SK-N-SH treated with all-trans-retinoic acid at 6 μM for 48 hours (cell line): ENCODE results near the gene BEST1.

Source experiments
- ATAC-seq: fragments of 200-7000 bp; cut with Tn5 transposase; 3 replicates; pipeline ENCODE4 v1.9.1; 2020; ENCODE audit warnings: mild to moderate bottlenecking, moderate library complexity
- ARNTL ChIP-seq: fragments of 450-650 bp; formaldehyde crosslinking; IDR thresholded peaks from 2 replicates; pipeline ENCODE4 v1.5.0; 2020; ENCODE audit warnings: low read depth, mild to moderate bottlenecking, moderate library complexity, borderline replicate concordance
- CSDC2 ChIP-seq: fragments of 250-450 bp; sonication (Bioruptor Pico); IDR thresholded peaks from 2 replicates; pipeline ENCODE4 v1.5.0; 2020; ENCODE audit warnings: mild to moderate bottlenecking, moderate library complexity
- ESRRG ChIP-seq: fragments of 250-450 bp; sonication (Bioruptor Pico); IDR thresholded peaks from 2 replicates; pipeline ENCODE4 v1.6.1; 2021; ENCODE audit warnings: mild to moderate bottlenecking
- ISL1 ChIP-seq: fragments of 250-450 bp; sonication (Bioruptor Pico); IDR thresholded peaks from 2 replicates; pipeline ENCODE4 v2.1.2; 2022; ENCODE audit warnings: mild to moderate bottlenecking, moderate library complexity
- OSR1 ChIP-seq: fragments of 250-450 bp; sonication (Bioruptor Pico); IDR thresholded peaks from 2 replicates; pipeline ENCODE4 v1.8.0; 2022; ENCODE audit warnings: moderate library complexity, mild to moderate bottlenecking, inconsistent platforms
- PPARA ChIP-seq: fragments of 250-450 bp; sonication (Bioruptor Pico); IDR thresholded peaks from 2 replicates; pipeline ENCODE4 v1.5.0; 2020; ENCODE audit warnings: mild to moderate bottlenecking, borderline replicate concordance
- RARB ChIP-seq: fragments of 250-450 bp; sonication (Bioruptor Pico); IDR thresholded peaks from 2 replicates; pipeline ENCODE4 v1.8.0; 2021; ENCODE audit warnings: mild to moderate bottlenecking, moderate library complexity
- SNAI2 ChIP-seq: fragments of 250-450 bp; sonication (Bioruptor Pico); IDR thresholded peaks from 2 replicates; pipeline ENCODE4 v1.5.0; 2020; ENCODE audit warnings: mild to moderate bottlenecking, moderate library complexity
- TCF4 ChIP-seq: fragments of 250-450 bp; sonication (Bioruptor Pico); IDR thresholded peaks from 2 replicates; pipeline ENCODE4 v1.8.0; 2021; ENCODE audit warnings: mild to moderate bottlenecking, moderate library complexity, borderline replicate concordance
- ZC3H10 ChIP-seq: fragments of 250-450 bp; sonication (Bioruptor Pico); IDR thresholded peaks from 2 replicates; pipeline ENCODE4 v1.5.1; 2021; ENCODE audit warnings: mild to moderate bottlenecking, moderate library complexity
- ZFP30 ChIP-seq: fragments of 450-650 bp; formaldehyde crosslinking; IDR thresholded peaks from 2 replicates; pipeline ENCODE4 v1.5.0; 2022; ENCODE audit warnings: mild to moderate bottlenecking, moderate library complexity
- ZNF565 ChIP-seq: fragments of 450-650 bp; formaldehyde crosslinking; conservative IDR thresholded peaks from 2 replicates; pipeline ENCODE4 v1.5.0; 2020; ENCODE audit warnings: low read depth, mild to moderate bottlenecking, moderate library complexity
- ZNF70 ChIP-seq: fragments of 450-650 bp; formaldehyde crosslinking; IDR thresholded peaks from 2 replicates; pipeline ENCODE4 v1.5.0; 2020; ENCODE audit warnings: mild to moderate bottlenecking, moderate library complexity
- ZNF8 ChIP-seq: fragments of 450-650 bp; formaldehyde crosslinking; IDR thresholded peaks from 2 replicates; pipeline ENCODE4 v1.5.0; 2020; ENCODE audit warnings: mild to moderate bottlenecking, moderate library complexity
- TF ChIP-seq, protein P1 (sequence below): fragments of 250-450 bp; sonication (Bioruptor Pico); IDR thresholded peaks from 2 replicates; pipeline ENCODE4 v1.8.0; 2021; ENCODE audit warnings: low read depth, mild to moderate bottlenecking, moderate library complexity, borderline replicate concordance
- TF ChIP-seq, protein P2 (sequence below): fragments of 250-450 bp; sonication (Bioruptor Pico); IDR thresholded peaks from 2 replicates; pipeline ENCODE4 v1.8.0; 2020; ENCODE audit warnings: mild to moderate bottlenecking, moderate library complexity, borderline replicate concordance
- TF ChIP-seq, protein P3 (sequence below): fragments of 250-450 bp; sonication (Bioruptor Pico); IDR thresholded peaks from 2 replicates; pipeline ENCODE4 v1.5.1; 2020; ENCODE audit warnings: low read depth, mild to moderate bottlenecking, moderate library complexity
- TF ChIP-seq, protein P4 (sequence below): fragments of 250-450 bp; sonication (Bioruptor Pico); IDR thresholded peaks from 2 replicates; pipeline ENCODE4 v1.5.1; 2021; ENCODE audit warnings: mild to moderate bottlenecking, moderate library complexity
- TF ChIP-seq, protein P5 (sequence below): fragments of 250-450 bp; sonication (Bioruptor Pico); IDR thresholded peaks from 2 replicates; pipeline ENCODE4 v1.5.0; 2020; ENCODE audit warnings: mild to moderate bottlenecking, moderate library complexity

The BEST1 gene

DNA sequence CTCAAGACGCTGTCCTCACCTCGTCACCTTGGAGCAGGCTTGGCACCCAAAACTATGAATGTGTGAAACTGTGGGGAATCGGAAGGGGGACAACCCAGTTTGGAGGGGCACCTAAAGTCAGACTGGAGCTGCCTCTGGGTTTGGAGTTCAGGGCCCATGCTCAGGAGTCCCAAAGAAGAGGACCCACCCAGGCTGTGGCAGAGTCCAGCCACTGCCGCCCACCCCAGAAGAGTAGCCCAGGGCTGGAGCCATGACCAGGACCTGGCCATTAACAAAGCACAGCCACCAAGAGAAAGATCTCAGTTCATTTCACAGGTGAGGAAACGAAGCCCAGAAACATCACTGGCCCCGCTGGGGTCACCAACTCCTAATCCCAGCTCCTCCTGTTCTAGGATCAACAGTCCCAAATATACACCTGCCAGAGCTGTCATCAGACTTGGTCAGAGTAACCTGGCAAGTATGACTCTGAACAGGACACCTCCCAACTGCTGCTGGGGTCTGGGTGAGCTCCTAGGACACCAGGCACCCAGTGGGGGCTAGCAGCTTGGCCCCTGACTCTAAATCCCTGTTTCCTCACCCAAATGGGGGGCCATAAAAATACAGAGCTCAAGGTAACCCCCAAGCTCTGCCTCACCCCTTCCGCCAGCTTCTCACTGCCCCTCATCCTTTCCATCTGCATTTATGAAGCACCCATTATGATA is 35.5 kb upstream of the BEST1 start:
- no peak for ATAC-seq
- no peak for TF ChIP-seq OSR1
- TF ChIP-seq, protein P1, sequence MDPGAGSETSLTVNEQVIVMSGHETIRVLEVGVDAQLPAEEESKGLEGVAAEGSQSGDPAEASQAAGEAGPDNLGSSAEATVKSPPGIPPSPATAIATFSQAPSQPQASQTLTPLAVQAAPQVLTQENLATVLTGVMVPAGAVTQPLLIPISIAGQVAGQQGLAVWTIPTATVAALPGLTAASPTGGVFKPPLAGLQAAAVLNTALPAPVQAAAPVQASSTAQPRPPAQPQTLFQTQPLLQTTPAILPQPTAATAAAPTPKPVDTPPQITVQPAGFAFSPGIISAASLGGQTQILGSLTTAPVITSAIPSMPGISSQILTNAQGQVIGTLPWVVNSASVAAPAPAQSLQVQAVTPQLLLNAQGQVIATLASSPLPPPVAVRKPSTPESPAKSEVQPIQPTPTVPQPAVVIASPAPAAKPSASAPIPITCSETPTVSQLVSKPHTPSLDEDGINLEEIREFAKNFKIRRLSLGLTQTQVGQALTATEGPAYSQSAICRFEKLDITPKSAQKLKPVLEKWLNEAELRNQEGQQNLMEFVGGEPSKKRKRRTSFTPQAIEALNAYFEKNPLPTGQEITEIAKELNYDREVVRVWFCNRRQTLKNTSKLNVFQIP (CRISPR knock-in tag) = no peak
- TF ChIP-seq, protein P2, sequence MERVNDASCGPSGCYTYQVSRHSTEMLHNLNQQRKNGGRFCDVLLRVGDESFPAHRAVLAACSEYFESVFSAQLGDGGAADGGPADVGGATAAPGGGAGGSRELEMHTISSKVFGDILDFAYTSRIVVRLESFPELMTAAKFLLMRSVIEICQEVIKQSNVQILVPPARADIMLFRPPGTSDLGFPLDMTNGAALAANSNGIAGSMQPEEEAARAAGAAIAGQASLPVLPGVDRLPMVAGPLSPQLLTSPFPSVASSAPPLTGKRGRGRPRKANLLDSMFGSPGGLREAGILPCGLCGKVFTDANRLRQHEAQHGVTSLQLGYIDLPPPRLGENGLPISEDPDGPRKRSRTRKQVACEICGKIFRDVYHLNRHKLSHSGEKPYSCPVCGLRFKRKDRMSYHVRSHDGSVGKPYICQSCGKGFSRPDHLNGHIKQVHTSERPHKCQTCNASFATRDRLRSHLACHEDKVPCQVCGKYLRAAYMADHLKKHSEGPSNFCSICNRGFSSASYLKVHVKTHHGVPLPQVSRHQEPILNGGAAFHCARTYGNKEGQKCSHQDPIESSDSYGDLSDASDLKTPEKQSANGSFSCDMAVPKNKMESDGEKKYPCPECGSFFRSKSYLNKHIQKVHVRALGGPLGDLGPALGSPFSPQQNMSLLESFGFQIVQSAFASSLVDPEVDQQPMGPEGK = no peak

DNA sequence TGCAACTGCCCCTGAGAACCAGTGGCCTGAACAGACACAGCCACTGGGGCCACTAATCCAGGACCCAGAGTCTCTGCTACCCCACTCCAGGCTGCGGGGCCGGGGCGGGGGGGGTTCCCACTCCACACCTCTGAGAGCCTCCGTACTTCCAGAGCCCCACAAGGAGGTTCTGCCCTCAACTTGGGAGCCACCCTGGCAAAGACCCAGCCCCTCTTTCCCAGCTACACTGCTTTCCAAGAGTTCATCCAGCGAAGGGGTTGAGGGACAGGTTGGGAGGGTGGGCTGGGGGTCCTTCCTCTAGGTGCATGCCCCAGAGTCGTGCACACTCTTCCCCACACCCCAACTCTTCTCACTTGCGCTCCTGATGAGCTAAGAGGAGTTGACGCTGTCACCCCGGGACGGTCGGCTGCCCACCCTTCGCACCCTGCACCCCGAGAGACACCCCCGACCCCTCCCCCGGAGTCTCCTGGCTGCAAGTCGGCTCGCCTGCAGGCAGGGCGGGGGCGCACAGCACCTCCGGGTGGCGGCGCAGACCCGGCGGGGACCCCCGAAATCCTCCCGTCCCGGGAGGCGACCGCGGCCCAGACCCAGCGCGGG is 33.3 kb upstream of the BEST1 start:
- ATAC-seq = peak; percentile 18
- TF ChIP-seq ZNF70 (CRISPR knock-in tag) = no peak
- no peak for TF ChIP-seq ESRRG (CRISPR knock-in tag)
- TF ChIP-seq ZFP30 (CRISPR knock-in tag) = no peak
- no peak for TF ChIP-seq ISL1 (CRISPR knock-in tag)
- no peak for TF ChIP-seq ARNTL (CRISPR knock-in tag)
- TF ChIP-seq, protein P2 = no peak

DNA sequence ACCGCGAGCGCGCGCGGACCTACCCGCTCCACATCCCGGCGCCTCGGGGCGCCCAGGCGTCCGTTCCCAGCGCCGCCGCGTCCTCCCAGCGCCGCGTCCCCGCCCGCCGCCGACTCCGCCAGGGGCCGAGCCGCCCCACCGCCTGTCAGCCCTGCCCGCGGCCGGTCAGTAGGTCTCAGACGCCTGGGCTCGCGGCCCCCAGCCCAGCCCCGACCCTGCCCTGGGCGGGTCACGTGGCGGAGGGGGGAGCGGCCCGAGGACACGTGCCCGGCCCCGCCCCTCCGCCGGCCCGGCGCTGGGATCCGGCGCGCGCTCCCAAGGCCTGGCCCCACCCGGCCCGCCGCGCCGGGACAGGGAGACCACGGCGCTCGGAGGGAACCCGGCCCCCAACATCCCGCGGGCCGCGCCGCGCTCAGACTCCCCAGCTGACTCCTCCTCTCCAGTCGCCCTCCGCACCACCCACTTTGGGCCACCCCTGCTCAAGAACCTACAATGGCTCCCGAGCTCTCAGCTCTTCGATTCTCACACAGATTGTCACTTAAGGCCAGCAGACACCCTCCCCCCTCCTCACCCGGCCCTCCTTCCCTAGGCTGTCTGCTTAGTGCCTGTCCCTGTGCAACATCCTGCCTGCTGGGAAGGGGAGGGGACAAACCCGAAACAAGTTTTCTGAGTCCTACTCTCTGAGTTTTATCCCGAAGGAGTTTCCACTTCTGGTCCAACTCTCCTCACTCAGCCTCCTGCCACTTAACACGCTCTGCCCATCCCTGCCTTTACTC is 32.6 kb upstream of the BEST1 start, which contains the start of gene RAB3IL1:
Gene RAB3IL1, minus strand, starts transcription at position 233 of the 776 bp plus-strand sequence. Its CDS starts 199 bp downstream, at position 34.
- ATAC-seq = peak; percentile 72
- peak; percentile 93; the same call in 1 of the 2 replicates for TF ChIP-seq ARNTL (CRISPR knock-in tag)
- TF ChIP-seq SNAI2 = no peak

DNA sequence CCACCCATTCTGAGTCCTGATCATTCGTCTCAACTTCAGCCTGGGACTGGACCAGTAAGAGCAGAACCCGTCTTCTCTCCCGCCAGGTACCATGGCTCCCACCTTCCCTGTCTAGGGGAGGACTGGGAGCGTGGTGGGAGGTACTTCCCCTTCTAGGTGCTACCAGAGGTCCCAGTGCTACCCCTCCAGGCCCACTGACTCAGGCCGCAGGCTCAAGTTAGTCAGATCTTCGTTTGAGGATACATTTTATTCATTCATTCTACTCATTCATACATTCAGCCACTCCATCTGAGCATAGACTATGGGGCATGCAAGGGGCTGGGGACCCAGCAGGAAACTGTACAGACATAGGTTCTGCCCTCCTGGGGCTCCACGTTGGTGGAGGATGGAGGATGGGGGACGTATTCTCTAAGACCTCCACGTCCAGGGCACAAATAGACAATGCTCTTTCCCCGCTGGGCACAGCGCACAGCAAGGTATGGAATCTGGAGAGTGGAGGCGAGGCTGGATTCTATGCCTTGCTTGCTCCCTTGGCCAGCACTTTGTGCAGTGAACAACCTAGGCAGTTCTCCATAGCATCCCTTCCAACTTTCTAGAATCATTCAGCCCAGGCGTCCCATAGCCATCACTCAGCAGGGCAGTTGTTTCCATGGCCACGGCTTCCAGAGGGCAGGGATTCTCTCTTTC is 31.8 kb upstream of the BEST1 start:
- no peak for TF ChIP-seq ZNF565 (CRISPR knock-in tag)
- no peak for TF ChIP-seq SNAI2
- no peak for TF ChIP-seq ISL1 (CRISPR knock-in tag)
- TF ChIP-seq, protein P3, sequence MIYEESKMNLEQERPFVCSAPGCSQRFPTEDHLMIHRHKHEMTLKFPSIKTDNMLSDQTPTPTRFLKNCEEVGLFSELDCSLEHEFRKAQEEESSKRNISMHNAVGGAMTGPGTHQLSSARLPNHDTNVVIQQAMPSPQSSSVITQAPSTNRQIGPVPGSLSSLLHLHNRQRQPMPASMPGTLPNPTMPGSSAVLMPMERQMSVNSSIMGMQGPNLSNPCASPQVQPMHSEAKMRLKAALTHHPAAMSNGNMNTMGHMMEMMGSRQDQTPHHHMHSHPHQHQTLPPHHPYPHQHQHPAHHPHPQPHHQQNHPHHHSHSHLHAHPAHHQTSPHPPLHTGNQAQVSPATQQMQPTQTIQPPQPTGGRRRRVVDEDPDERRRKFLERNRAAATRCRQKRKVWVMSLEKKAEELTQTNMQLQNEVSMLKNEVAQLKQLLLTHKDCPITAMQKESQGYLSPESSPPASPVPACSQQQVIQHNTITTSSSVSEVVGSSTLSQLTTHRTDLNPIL (CRISPR knock-in tag) = no peak
- TF ChIP-seq OSR1 = no peak
- TF ChIP-seq, protein P4, sequence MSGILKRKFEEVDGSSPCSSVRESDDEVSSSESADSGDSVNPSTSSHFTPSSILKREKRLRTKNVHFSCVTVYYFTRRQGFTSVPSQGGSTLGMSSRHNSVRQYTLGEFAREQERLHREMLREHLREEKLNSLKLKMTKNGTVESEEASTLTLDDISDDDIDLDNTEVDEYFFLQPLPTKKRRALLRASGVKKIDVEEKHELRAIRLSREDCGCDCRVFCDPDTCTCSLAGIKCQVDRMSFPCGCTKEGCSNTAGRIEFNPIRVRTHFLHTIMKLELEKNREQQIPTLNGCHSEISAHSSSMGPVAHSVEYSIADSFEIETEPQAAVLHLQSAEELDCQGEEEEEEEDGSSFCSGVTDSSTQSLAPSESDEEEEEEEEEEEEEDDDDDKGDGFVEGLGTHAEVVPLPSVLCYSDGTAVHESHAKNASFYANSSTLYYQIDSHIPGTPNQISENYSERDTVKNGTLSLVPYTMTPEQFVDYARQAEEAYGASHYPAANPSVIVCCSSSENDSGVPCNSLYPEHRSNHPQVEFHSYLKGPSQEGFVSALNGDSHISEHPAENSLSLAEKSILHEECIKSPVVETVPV = no peak
- no peak for TF ChIP-seq ESRRG (CRISPR knock-in tag)
- no peak for TF ChIP-seq ZNF70 (CRISPR knock-in tag)
- no peak for TF ChIP-seq ZFP30 (CRISPR knock-in tag)
- TF ChIP-seq ZNF8 (CRISPR knock-in tag) = no peak
- TF ChIP-seq, protein P1 (CRISPR knock-in tag) = no peak
- TF ChIP-seq CSDC2 (CRISPR knock-in tag) = no peak
- no peak for TF ChIP-seq PPARA
- no peak for TF ChIP-seq ARNTL (CRISPR knock-in tag)
- TF ChIP-seq RARB (CRISPR knock-in tag) = no peak
- TF ChIP-seq, protein P5, sequence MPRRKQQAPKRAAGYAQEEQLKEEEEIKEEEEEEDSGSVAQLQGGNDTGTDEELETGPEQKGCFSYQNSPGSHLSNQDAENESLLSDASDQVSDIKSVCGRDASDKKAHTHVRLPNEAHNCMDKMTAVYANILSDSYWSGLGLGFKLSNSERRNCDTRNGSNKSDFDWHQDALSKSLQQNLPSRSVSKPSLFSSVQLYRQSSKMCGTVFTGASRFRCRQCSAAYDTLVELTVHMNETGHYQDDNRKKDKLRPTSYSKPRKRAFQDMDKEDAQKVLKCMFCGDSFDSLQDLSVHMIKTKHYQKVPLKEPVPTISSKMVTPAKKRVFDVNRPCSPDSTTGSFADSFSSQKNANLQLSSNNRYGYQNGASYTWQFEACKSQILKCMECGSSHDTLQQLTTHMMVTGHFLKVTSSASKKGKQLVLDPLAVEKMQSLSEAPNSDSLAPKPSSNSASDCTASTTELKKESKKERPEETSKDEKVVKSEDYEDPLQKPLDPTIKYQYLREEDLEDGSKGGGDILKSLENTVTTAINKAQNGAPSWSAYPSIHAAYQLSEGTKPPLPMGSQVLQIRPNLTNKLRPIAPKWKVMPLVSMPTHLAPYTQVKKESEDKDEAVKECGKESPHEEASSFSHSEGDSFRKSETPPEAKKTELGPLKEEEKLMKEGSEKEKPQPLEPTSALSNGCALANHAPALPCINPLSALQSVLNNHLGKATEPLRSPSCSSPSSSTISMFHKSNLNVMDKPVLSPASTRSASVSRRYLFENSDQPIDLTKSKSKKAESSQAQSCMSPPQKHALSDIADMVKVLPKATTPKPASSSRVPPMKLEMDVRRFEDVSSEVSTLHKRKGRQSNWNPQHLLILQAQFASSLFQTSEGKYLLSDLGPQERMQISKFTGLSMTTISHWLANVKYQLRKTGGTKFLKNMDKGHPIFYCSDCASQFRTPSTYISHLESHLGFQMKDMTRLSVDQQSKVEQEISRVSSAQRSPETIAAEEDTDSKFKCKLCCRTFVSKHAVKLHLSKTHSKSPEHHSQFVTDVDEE = no peak
- TF ChIP-seq TCF4 (CRISPR knock-in tag) = no peak
- no peak for TF ChIP-seq ZC3H10 (CRISPR knock-in tag)
- no peak for ATAC-seq
